GM10248 (cell line): ENCODE data around the gene WFDC12.
"Not testable (repeated sequence)": the region's sequence is repeated elsewhere in the genome, so short reads cannot be mapped to it uniquely, and the experiment has no call there.

Source experiments
- CTCF ChIA-PET: fragments of 300-600 bp; sonication (Branson Sonifier 250); formaldehyde crosslinking; extraction: SDS; loops from one replicate; lab custom pipeline; 2021; ENCODE audit warnings: antibody characterized with exemption; lab: Yijun Ruan, JAX
- POLR2A ChIA-PET: fragments of 350-650 bp; sonication (Branson Sonifier 250); formaldehyde crosslinking; extraction: SDS; loops from one replicate; lab custom pipeline; 2020; ENCODE audit warnings: antibody characterized with exemption; lab: Yijun Ruan, JAX
- DNase-seq: peaks from one replicate; pipeline ENCODE4 v3.0.0; 2012; ENCODE audit errors: extremely low spot score
- CTCF ChIP-seq: IDR thresholded peaks from 2 replicates; pipeline ENCODE4 v1.5.1; 2012; ENCODE audit warnings: mild to moderate bottlenecking, low read depth; ENCODE audit errors: extremely low read depth, missing control alignments, control extremely low read depth

Gene WFDC12

GRCh38 chr20:45154183-45154582 is 29.9 kb upstream of the WFDC12 start:
- TF ChIP-seq CTCF = no peak
- CTCF ChIA-PET = interaction anchor here (1.4 kb wide), 1 partner anchor 15 kb away, joined by 3 read pairs; no protein-coding TSS in a partner anchor
- POLR2A ChIA-PET = no interaction called here
- DNase-seq = no peak

GRCh38 chr20:45153752-45154151 is 29.5 kb upstream of the WFDC12 start:
- ChIA-PET POLR2A (no interaction called here), CTCF (interaction anchor here (1.1 to 1.4 kb wide), 2 partner anchors 9 to 16 kb away, joined by 3 to 4 read pairs; no protein-coding TSS in a partner anchor)
- DNase-seq = no peak
- no peak for TF ChIP-seq CTCF

- no peak for DNase-seq
- no peak for TF ChIP-seq CTCF
- ChIA-PET POLR2A (no interaction called here), CTCF (interaction anchor here (0.6 to 1.4 kb wide), 3 partner anchors 10 to 16 kb away, joined by 3 to 4 read pairs (median 4); no protein-coding TSS in a partner anchor)
Measured at GRCh38 chr20:45153147-45153546, 28.9 kb upstream of the WFDC12 start.

GRCh38 chr20:45152405-45152804 is 28.1 kb upstream of the WFDC12 start:
- DNase-seq = no peak
- ChIA-PET CTCF (interaction anchor here (0.9 kb wide), 1 partner anchor 13 kb away, joined by 3 read pairs; no protein-coding TSS in a partner anchor), POLR2A (no interaction called here)
- no peak for TF ChIP-seq CTCF

GRCh38 chr20:45149062-45149461 is 24.8 kb upstream of the WFDC12 start:
- TF ChIP-seq CTCF = no peak
- CTCF ChIA-PET = no interaction called here
- DNase-seq = no peak
- POLR2A ChIA-PET = no interaction called here

GRCh38 chr20:45140836-45141235 is 16.6 kb upstream of the WFDC12 start:
- no peak for DNase-seq
- CTCF ChIA-PET = interaction anchor here (1.2 to 3.1 kb wide), 3 partner anchors 25 to 631 kb away, joined by 3 to 24 read pairs (median 3); no protein-coding TSS in a partner anchor

GRCh38 chr20:45139733-45140375 is 15.6 kb upstream of the WFDC12 start:
- POLR2A ChIA-PET, DNase-seq: not testable (repeated sequence)
- CTCF ChIA-PET = interaction anchor here (0.6 to 3.1 kb wide), 11 partner anchors 9 to 632 kb away, joined by 3 to 24 read pairs (median 3); no protein-coding TSS in a partner anchor

More at GRCh38 chr20:45140836-45141235, 16.6 kb upstream of the WFDC12 start:
- POLR2A ChIA-PET = no interaction called here
- no peak for TF ChIP-seq CTCF
